Skeletal muscle satellite cell (primary cell): ENCODE measurements around the gene CNTNAP2.

Experiments
- H3K27me3 ChIP-seq: 2 replicates; pipeline ENCODE4 v1.7.0; 2013; ENCODE audit warnings: low read length; ENCODE audit not compliant: control insufficient read depth, insufficient read depth
- H3K36me3 ChIP-seq: 2 replicates; pipeline ENCODE4 v1.7.0; 2013; ENCODE audit warnings: mild to moderate bottlenecking, control low read depth, low read length; ENCODE audit not compliant: insufficient read depth
- H3K4me1 ChIP-seq: 2 replicates; pipeline ENCODE4 v1.7.0; 2013; ENCODE audit warnings: low read length; ENCODE audit not compliant: control insufficient read depth, insufficient read depth
- H3K4me2 ChIP-seq: 2 replicates; pipeline ENCODE4 v1.7.0; 2013; ENCODE audit warnings: mild to moderate bottlenecking, low read length
- H3K4me3 ChIP-seq: 2 replicates; pipeline ENCODE4 v1.7.0; 2013; ENCODE audit warnings: low read length
- H3K9ac ChIP-seq: 2 replicates; pipeline ENCODE4 v1.7.0; 2013; ENCODE audit warnings: mild to moderate bottlenecking, low read depth, low read length, moderate library complexity
- H3K9me3 ChIP-seq: replicated peaks from 2 replicates; pipeline ENCODE4 v1.7.0; 2013; ENCODE audit warnings: mild to moderate bottlenecking, control low read depth, low read length

Gene CNTNAP2

DNA sequence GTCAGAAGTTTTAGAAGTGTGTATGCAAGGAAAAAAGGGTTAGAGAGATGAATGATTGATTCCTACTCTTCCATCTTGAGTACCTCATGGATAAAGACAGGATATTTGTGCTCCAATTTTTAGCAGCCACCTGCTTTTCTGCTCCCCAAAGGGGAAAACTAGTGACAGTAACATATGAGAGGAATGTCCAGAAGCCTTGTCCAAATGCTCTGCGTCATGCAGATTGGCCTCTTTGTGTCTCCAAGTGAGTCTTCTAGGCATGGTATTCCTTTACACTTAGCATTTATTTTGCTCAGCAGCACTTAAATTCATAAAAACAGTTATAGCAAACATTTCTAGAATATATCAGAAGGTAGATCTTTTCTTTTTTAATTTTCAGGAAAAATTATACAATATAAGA is 306.8 kb downstream of the CNTNAP2 start:
- peaks cover 6% of the 10 kb centered on the region for H3K9me3 ChIP-seq
- no peak overlapping the region for H3K9ac ChIP-seq
- no peak overlapping the region for H3K4me2 ChIP-seq

GRCh38 chr7:146424084-146424483 is 307.5 kb downstream of the CNTNAP2 start:
- Histone ChIP-seq H3K27me3 (no peaks in the 10 kb centered on the region), H3K9ac (no peak overlapping the region), H3K4me1 (no peaks in the 10 kb centered on the region), H3K4me3 (no peak overlapping the region), H3K9me3 (peaks cover 6% of the 10 kb centered on the region), H3K36me3 (no peaks in the 10 kb centered on the region), H3K4me2 (no peak overlapping the region)

More for the DNA sequence above, 306.8 kb downstream of the CNTNAP2 start:
- Histone ChIP-seq H3K36me3 (no peaks in the 10 kb centered on the region), H3K27me3 (no peaks in the 10 kb centered on the region), H3K4me1 (no peaks in the 10 kb centered on the region), H3K4me3 (no peak overlapping the region)

- no peak overlapping the region for H3K4me2 ChIP-seq
These were observed 316.9 kb downstream of the CNTNAP2 start for GRCh38 chr7:146433501-146433900.

GRCh38 chr7:146443102-146443501 is 326.5 kb downstream of the CNTNAP2 start:
- no peaks in the 10 kb centered on the region for H3K4me1 ChIP-seq
- no peak overlapping the region for H3K9ac ChIP-seq
- H3K36me3 ChIP-seq: no peaks in the 10 kb centered on the region
- peaks cover 3% of the 10 kb centered on the region for H3K9me3 ChIP-seq
- H3K4me2 ChIP-seq: no peak overlapping the region
- H3K27me3 ChIP-seq: no peaks in the 10 kb centered on the region
- H3K4me3 ChIP-seq: no peak overlapping the region

More at GRCh38 chr7:146433501-146433900, 316.9 kb downstream of the CNTNAP2 start:
- H3K4me1 ChIP-seq: no peaks in the 10 kb centered on the region
- H3K9me3 ChIP-seq: no peaks in the 10 kb centered on the region
- H3K27me3 ChIP-seq: no peaks in the 10 kb centered on the region
- H3K9ac ChIP-seq: no peak overlapping the region
- no peak overlapping the region for H3K4me3 ChIP-seq
- no peaks in the 10 kb centered on the region for H3K36me3 ChIP-seq

- Histone ChIP-seq H3K4me1 (no peaks in the 10 kb centered on the region), H3K36me3 (no peaks in the 10 kb centered on the region), H3K4me3 (no peak overlapping the region), H3K27me3 (no peaks in the 10 kb centered on the region), H3K9me3 (peaks cover 7% of the 10 kb centered on the region), H3K9ac (no peak overlapping the region), H3K4me2 (no peak overlapping the region)
These were observed 333.0 kb downstream of the CNTNAP2 start for GRCh38 chr7:146449625-146450024.

GRCh38 chr7:146455091-146455655 is 338.6 kb downstream of the CNTNAP2 start:
- H3K9ac ChIP-seq: no peak overlapping the region
- H3K4me2 ChIP-seq: no peak overlapping the region
- no peaks in the 10 kb centered on the region for H3K36me3 ChIP-seq
- no peaks in the 10 kb centered on the region for H3K9me3 ChIP-seq
- no peaks in the 10 kb centered on the region for H3K27me3 ChIP-seq
- no peaks in the 10 kb centered on the region for H3K4me1 ChIP-seq
- no peak overlapping the region for H3K4me3 ChIP-seq

- no peak overlapping the region for H3K4me2 ChIP-seq
- no peak overlapping the region for H3K4me3 ChIP-seq
- H3K36me3 ChIP-seq: no peaks in the 10 kb centered on the region
- H3K4me1 ChIP-seq: no peaks in the 10 kb centered on the region
- no peaks in the 10 kb centered on the region for H3K27me3 ChIP-seq
- H3K9me3 ChIP-seq: no peaks in the 10 kb centered on the region
- H3K9ac ChIP-seq: no peak overlapping the region
These were observed 362.4 kb downstream of the CNTNAP2 start for GRCh38 chr7:146479040-146479439.

DNA sequence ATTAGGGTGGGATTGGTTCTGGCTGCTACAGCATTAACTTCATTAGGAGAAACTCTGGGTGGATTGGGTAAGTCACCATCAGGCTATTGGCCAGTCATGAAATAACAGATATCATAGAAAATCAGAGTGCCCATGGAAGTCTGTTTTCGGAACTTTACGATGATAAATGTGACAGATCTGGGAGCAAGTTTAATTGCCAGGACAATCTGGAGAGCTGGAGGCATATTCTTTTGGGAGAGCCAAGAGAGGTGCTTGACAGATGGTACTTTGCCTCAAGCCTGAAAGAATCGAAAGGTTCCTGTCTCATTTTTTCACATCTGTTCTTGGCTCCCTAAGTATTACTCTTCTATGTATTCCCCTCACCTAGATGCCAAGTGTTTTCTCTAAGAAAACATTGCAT is 369.9 kb downstream of the CNTNAP2 start:
- Histone ChIP-seq H3K27me3 (no peaks in the 10 kb centered on the region), H3K4me3 (no peak overlapping the region), H3K4me1 (no peaks in the 10 kb centered on the region), H3K4me2 (no peak overlapping the region), H3K36me3 (no peaks in the 10 kb centered on the region), H3K9me3 (no peaks in the 10 kb centered on the region), H3K9ac (no peak overlapping the region)

DNA sequence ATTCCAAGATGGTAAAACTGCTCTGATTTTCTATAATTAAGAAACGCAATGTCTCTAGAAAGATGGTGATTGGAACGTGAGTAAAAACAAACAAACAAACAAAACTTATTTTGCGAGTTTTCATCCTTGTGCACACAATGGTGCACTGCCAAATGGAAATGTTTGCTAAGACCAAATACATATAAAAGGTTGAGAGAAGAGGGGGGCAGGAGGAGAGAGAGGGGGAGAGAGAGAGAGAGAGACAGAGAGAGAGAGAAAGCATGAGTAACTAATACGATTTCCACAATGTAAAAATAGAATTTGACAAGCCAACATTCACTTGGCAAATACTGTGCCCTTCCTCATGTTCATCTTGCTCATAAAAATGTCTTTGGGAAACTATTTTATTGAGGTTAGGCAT is 375.4 kb downstream of the CNTNAP2 start:
- no peaks in the 10 kb centered on the region for H3K27me3 ChIP-seq
- no peak overlapping the region for H3K4me3 ChIP-seq
- no peaks in the 10 kb centered on the region for H3K36me3 ChIP-seq
- no peaks in the 10 kb centered on the region for H3K4me1 ChIP-seq
- no peak overlapping the region for H3K4me2 ChIP-seq
- peaks cover 8% of the 10 kb centered on the region for H3K9me3 ChIP-seq
- no peak overlapping the region for H3K9ac ChIP-seq

GRCh38 chr7:146494952-146495596 is 378.5 kb downstream of the CNTNAP2 start:
- Histone ChIP-seq H3K9ac (no peak overlapping the region), H3K36me3 (no peaks in the 10 kb centered on the region), H3K9me3 (peaks cover 8% of the 10 kb centered on the region), H3K27me3 (no peaks in the 10 kb centered on the region), H3K4me2 (no peak overlapping the region), H3K4me3 (no peak overlapping the region), H3K4me1 (no peaks in the 10 kb centered on the region)

- H3K4me1 ChIP-seq: no peaks in the 10 kb centered on the region
- peaks cover 8% of the 10 kb centered on the region for H3K9me3 ChIP-seq
- H3K36me3 ChIP-seq: no peaks in the 10 kb centered on the region
- H3K4me3 ChIP-seq: no peak overlapping the region
- no peak overlapping the region for H3K9ac ChIP-seq
- no peak overlapping the region for H3K4me2 ChIP-seq
- no peaks in the 10 kb centered on the region for H3K27me3 ChIP-seq
These were observed 380.1 kb downstream of the CNTNAP2 start for GRCh38 chr7:146496657-146497056.

GRCh38 chr7:146499970-146500369 is 383.4 kb downstream of the CNTNAP2 start:
- Histone ChIP-seq H3K9me3 (peaks cover 12% of the 10 kb centered on the region), H3K9ac (no peak overlapping the region), H3K4me1 (no peaks in the 10 kb centered on the region), H3K36me3 (no peaks in the 10 kb centered on the region), H3K4me3 (no peak overlapping the region), H3K27me3 (no peaks in the 10 kb centered on the region), H3K4me2 (no peak overlapping the region)
